ENCODE data around the gene ELP5.

Gene ELP5

DNA sequence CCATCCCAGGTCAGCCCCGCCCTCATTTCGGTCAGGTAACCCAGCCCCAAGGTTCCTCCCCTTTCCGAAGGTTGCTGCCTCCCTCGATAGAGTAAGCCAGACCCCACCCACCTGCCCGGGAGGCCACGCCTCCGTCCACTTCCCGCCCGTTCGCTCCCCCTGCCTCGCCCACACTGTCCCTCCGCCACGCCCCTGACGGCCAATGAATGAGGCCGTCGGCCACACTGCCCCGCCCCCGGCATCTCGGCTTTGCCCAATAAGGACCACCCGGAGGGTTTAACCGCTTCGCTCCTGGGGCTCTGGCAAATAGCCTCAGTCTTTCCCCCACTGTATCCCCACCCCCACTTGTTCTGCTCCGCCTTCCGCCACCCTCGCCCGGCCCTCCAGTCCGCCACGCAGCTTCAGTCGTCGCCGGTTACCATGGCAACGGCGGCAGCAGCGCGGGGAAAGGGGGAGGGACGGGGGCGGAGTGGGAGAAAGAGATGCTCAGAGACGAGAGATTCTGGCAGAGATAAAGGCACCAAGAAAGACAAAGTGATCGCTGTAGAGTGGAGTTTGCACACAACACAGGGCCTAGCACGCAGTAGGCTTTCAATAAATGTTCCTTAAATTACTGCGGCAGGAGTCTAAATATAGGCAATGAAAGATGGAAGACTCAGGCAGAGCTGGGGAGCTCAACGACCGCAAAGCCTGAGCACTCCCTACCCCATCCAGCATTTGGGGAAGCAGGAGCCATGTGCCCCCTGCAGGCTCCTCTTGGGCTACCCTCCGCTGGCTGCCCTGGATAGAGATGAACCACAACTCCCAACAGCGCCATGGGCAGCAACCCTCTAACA is 37.5 kb upstream of the ELP5 start:
- Histone ChIP-seq H3K27me3 (ENCODE audit: insufficient read depth, low read depth, severe bottlenecking) (no peaks in the 10 kb centered on the region), H3K9me3 (ENCODE audit: severe bottlenecking) (no peaks in the 10 kb centered on the region), H3K36me3 (no peaks in the 10 kb centered on the region; the same call in 1 of the 2 replicates), H3K4me3 (ENCODE audit: low read depth, low read length) (peak overlapping the region; percentile 53), H3K27ac (peak overlapping the region; percentile 77)
- DNase-seq = peak; percentile 100
- TF ChIP-seq, protein P1, sequence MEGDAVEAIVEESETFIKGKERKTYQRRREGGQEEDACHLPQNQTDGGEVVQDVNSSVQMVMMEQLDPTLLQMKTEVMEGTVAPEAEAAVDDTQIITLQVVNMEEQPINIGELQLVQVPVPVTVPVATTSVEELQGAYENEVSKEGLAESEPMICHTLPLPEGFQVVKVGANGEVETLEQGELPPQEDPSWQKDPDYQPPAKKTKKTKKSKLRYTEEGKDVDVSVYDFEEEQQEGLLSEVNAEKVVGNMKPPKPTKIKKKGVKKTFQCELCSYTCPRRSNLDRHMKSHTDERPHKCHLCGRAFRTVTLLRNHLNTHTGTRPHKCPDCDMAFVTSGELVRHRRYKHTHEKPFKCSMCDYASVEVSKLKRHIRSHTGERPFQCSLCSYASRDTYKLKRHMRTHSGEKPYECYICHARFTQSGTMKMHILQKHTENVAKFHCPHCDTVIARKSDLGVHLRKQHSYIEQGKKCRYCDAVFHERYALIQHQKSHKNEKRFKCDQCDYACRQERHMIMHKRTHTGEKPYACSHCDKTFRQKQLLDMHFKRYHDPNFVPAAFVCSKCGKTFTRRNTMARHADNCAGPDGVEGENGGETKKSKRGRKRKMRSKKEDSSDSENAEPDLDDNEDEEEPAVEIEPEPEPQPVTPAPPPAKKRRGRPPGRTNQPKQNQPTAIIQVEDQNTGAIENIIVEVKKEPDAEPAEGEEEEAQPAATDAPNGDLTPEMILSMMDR (IDR thresholded peaks at IDR 0.05; ENCODE audit: low read depth, low read length) = peak; percentile 79

DNA sequence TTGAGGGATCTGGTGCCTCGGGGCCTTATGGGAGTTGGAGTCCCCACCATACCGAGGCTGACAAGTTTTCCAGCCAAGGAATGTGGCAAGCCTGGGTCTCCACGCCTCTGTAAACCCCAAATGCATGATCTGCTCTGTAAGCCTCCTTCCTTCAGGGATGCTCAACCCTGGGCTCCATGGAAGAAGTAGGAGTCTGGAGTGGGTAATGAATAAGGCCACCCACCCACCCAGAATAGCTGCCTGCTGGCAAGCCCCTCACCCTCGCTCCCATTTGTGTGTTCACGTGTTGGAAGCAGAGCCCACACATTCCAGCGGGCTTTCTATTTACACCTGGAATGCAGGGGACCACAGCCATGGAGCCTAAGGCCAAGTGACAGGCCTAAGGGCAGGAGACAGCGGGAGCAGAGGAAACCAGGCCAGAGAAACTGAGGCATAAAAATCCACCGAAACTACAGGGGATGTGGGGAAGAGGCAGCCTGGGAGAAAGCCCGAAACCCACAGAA is 36.8 kb upstream of the ELP5 start:
- DNase-seq = no peak
- Histone ChIP-seq H3K9me3 (ENCODE audit: severe bottlenecking) (no peaks in the 10 kb centered on the region), H3K27me3 (ENCODE audit: insufficient read depth, low read depth, severe bottlenecking) (no peaks in the 10 kb centered on the region), H3K4me3 (ENCODE audit: low read depth, low read length) (peak overlapping the region; percentile 53), H3K36me3 (no peaks in the 10 kb centered on the region; the same call in 1 of the 2 replicates), H3K27ac (peak overlapping the region; percentile 22)
- TF ChIP-seq, protein P1 (IDR thresholded peaks at IDR 0.05; ENCODE audit: low read depth, low read length) = no peak

- Histone ChIP-seq H3K27ac (peak overlapping the region; percentile 69), H3K36me3 (peaks cover 3% of the 10 kb centered on the region), H3K4me3 (ENCODE audit: low read depth, low read length) (peak overlapping the region; percentile 61), H3K27me3 (ENCODE audit: insufficient read depth, low read depth, severe bottlenecking) (no peaks in the 10 kb centered on the region), H3K9me3 (ENCODE audit: severe bottlenecking) (no peaks in the 10 kb centered on the region)
- TF ChIP-seq, protein P1 (IDR thresholded peaks at IDR 0.05; ENCODE audit: low read depth, low read length) = no peak
- DNase-seq = peak; percentile 28
Observed at GRCh38 chr17:7215652-7216180, 36.3 kb upstream of the ELP5 start.

DNA sequence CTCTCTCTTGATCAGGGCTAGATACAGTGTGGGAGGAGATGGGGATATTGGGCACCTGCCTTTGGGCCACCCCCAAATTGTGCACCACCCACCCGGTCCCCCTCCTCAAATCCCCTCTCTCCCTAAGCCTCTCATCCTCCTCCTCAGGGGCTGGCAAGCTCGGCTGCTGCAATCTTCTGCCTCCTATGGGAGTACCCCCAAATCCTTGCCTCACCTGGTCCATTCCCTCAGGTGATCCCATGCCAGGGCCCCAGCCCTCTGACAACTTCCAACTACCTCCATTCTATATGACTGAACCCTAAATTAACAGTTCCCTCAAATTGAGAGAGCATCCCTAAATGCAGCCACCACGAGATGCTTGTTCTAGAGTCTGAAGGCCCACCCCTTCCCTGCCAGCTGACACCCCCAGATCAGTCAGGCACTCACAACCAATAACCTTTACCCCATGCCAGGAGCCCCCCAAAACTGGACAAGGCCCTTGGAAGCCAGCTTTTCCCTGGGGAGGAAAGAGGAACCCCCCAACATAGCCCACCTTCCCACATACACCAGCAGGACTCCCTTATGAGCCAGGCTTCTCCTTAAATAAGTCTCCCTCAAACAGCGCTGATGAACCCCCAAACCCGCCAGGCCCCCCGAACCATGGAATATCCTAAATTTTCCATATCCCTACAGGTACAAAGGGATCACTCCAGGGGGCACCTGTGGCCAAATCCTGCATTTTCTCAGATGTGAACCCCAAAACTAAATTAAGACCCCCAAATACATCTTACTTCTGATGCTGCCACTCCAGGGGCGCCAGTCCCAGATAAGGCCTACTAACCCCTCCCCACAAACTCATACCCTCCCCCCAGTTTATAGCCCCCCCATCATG is 35.5 kb upstream of the ELP5 start:
- Histone ChIP-seq H3K4me3 (ENCODE audit: low read depth, low read length) (peak overlapping the region; percentile 61), H3K9me3 (ENCODE audit: severe bottlenecking) (no peaks in the 10 kb centered on the region), H3K36me3 (peaks cover 11% of the 10 kb centered on the region), H3K27ac (peak overlapping the region; percentile 69), H3K27me3 (ENCODE audit: insufficient read depth, low read depth, severe bottlenecking) (no peaks in the 10 kb centered on the region)
- no peak for DNase-seq
- TF ChIP-seq, protein P1 (IDR thresholded peaks at IDR 0.05; ENCODE audit: low read depth, low read length) = no peak

- peak overlapping the region; percentile 94 for H3K27ac ChIP-seq
- DNase-seq = peak; percentile 79
- no peaks in the 10 kb centered on the region for H3K9me3 ChIP-seq (ENCODE audit: severe bottlenecking)
- H3K27me3 ChIP-seq (ENCODE audit: insufficient read depth, low read depth, severe bottlenecking) = no peaks in the 10 kb centered on the region
- TF ChIP-seq, protein P1 (IDR thresholded peaks at IDR 0.05; ENCODE audit: low read depth, low read length) = no peak
- peaks cover 20% of the 10 kb centered on the region for H3K36me3 ChIP-seq
- H3K4me3 ChIP-seq (ENCODE audit: low read depth, low read length) = peak overlapping the region; percentile 75
Observed at GRCh38 chr17:7217113-7217987, 34.7 kb upstream of the ELP5 start.

Data from WERI-Rb-1 (cell line).